NK-92 (cell line): ENCODE results near the gene ZNF574.

Experiments used
- DNase-seq: peaks from one replicate; lab custom pipeline; 2025; ENCODE audit not compliant: unreplicated experiment; lab: John Stamatoyannopoulos, UW

Gene ZNF574

GRCh38 chr19:42078538-42079275, 2.7 kb downstream of the ZNF574 start:
- no peak for DNase-seq

- no peak for DNase-seq
These were observed 3.3 kb downstream of the ZNF574 start for GRCh38 chr19:42079276-42079669.

GRCh38 chr19:42079886-42080763, 4.2 kb downstream of the ZNF574 start:
- DNase-seq: no peak

- DNase-seq: no peak
These were observed 4.9 kb downstream of the ZNF574 start for GRCh38 chr19:42080764-42081375.

GRCh38 chr19:42081584-42082203, 5.7 kb downstream of the ZNF574 start:
- DNase-seq: no peak

GRCh38 chr19:42083537-42083936, 7.6 kb downstream of the ZNF574 start:
- no peak for DNase-seq

GRCh38 chr19:42086188-42086736, 10.3 kb downstream of the ZNF574 start:
- DNase-seq: no peak

GRCh38 chr19:42086770-42087550, 11.0 kb downstream of the ZNF574 start:
- no peak for DNase-seq

- no peak for DNase-seq
These were observed 12.7 kb downstream of the ZNF574 start for GRCh38 chr19:42088471-42089190.

GRCh38 chr19:42089191-42089750, 13.3 kb downstream of the ZNF574 start:
- no peak for DNase-seq

GRCh38 chr19:42089772-42090171, 13.8 kb downstream of the ZNF574 start:
- no peak for DNase-seq

- DNase-seq: no peak
These were observed 14.7 kb downstream of the ZNF574 start for GRCh38 chr19:42090672-42091071.

- no peak for DNase-seq
These were observed 15.3 kb downstream of the ZNF574 start for GRCh38 chr19:42091300-42091699.

- DNase-seq: no peak
These were observed 15.8 kb downstream of the ZNF574 start for GRCh38 chr19:42091742-42092141.

- no peak for DNase-seq
These were observed 16.4 kb downstream of the ZNF574 start for GRCh38 chr19:42092350-42092749.

- DNase-seq: no peak
These were observed 17.5 kb downstream of the ZNF574 start for GRCh38 chr19:42093505-42093904.

- DNase-seq: no peak
These were observed 18.0 kb downstream of the ZNF574 start for GRCh38 chr19:42093926-42094325.

- no peak for DNase-seq
These were observed 19.3 kb downstream of the ZNF574 start for GRCh38 chr19:42095142-42095813.

GRCh38 chr19:42095814-42096230, 19.9 kb downstream of the ZNF574 start:
- DNase-seq: no peak
